Body of pancreas (tissue), 4 donors: Measurements from ENCODE around the gene HTT. TPM values are rescaled to one million over a fixed set of nuclear protein-coding genes. Genes with fewer than 3 reads are reported as not detected.

Experiments
- ATAC-seq: fragments of 150-250 bp; one replicate; pipeline ENCODE4 v1.9.1; 2016
- DNase-seq, 4 donors: peaks; one replicate each; pipeline ENCODE4 v3.0.0-alpha.2; 2019
- H3K27ac ChIP-seq, 4 donors: fragments of 200-600 bp; sonication (generic); 1 replicate in 3 of 4; 2 replicates in 1 of 4; pipeline versions ENCODE4 v1.5.1 to v1.6.1; 2016 to 2019; ENCODE audit warnings: mild to moderate bottlenecking in 1 of 4, mixed read lengths in 1 of 4, moderate library complexity in 1 of 4
- H3K27me3 ChIP-seq, 2 donors: fragments of 200-600 bp; sonication (generic); one replicate each; pipeline ENCODE4 v1.6.0; 2016; ENCODE audit warnings: mild to moderate bottlenecking in 1 of 2
- H3K36me3 ChIP-seq, 2 donors: fragments of 200-600 bp; sonication (generic); replicated peaks in 1 of 2; 2 replicates each; pipeline ENCODE4 v1.5.1; 2016; ENCODE audit warnings: low read depth in 2 of 2; ENCODE audit not compliant: insufficient read depth in 1 of 2
- H3K4me1 ChIP-seq: fragments of 200-600 bp; sonication (generic); one replicate; pipeline ENCODE4 v1.6.0; 2016
- H3K4me3 ChIP-seq, 2 donors: fragments of 200-600 bp; sonication (generic); 1 replicate in 1 of 2; 2 replicates in 1 of 2; pipeline ENCODE4 v1.5.1; 2016 to 2019
- H3K9me3 ChIP-seq, 3 donors: fragments of 200-600 bp; sonication (generic); 1 replicate in 2 of 3; 2 replicates in 1 of 3; pipeline ENCODE4 v1.5.1; 2016
- CTCF ChIP-seq, 7 experiments: fragments of 450-650 bp in 4 of 7; fragments of 200-600 bp in 3 of 7; sonication (generic) in 3 of 7; IDR thresholded peaks; one replicate each; pipeline ENCODE4 v1.5.1; 2016 to 2019; ENCODE audit warnings: antibody characterized with exemption in 7 of 7
- POLR2A ChIP-seq, 3 donors: fragments of 450-650 bp; IDR thresholded peaks; one replicate each; pipeline ENCODE4 v1.6.1; 2016; ENCODE audit warnings: antibody characterized with exemption in 3 of 3, mild to moderate bottlenecking in 2 of 3
- WGBS, 2 donors: methylation state at CpG; one replicate each; pipeline ENCODE4 v1.1.5; 2017; 5-methylcytosine and 5-hydroxymethylcytosine counted together
- intact Hi-C: fragments of 100-400 bp; cut with DNase I; formaldehyde crosslinking; loops from one replicate; pipeline ENCODE4 v1.15.1; 2023
- total RNA-seq, 2 donors: library from RNA; depleted of rRNA; stranded (reverse); fragments of >200 nt; gene quantifications; one replicate each; pipeline ENCODE4 v1.1.0, GENCODE V29; 2016

The HTT gene
- total RNA-seq, 2 donors from 2014 or later, result 40.5 to 115 TPM

DNA sequence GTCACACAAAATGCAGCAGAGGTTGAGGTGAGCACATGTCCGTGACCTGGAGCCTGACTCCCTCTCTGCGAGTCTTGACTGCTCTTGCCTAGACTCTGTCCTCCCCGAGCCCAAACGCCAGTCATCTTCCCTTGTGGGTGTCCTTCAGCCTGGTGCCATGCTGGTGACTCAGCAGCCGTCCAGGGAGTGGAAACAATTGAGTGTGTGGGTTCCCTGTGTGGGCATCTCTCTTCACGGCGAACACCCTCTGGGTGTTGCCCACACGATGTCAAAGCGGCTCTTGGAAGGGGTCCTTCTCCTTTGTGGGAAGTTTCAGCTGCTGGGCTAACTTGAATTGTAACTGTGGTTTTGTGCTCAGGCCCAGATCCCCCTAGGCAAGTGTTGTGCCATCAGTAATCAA, 157.0 kb downstream of the HTT start:
- DNase-seq (no peak), ATAC-seq (no peak)
- Histone ChIP-seq H3K36me3 (peaks cover 28 to 60% of the 10 kb centered on the region in 2 donors), H3K4me3 (no peak overlapping the region), H3K4me1 (peaks cover 22% of the 10 kb centered on the region), H3K9me3 (no peaks in the 10 kb centered on the region), H3K27me3 (no peaks in the 10 kb centered on the region), H3K27ac (no peak overlapping the region)
- TF ChIP-seq CTCF (IDR thresholded peaks at IDR 0.05) (no peak), POLR2A (IDR thresholded peaks at IDR 0.05) (no peak)
- intact Hi-C loops, result no loop called here
- 79 to 88% methylated on average over 9 of the region's 9 CpGs for WGBS, 2 donors

DNA sequence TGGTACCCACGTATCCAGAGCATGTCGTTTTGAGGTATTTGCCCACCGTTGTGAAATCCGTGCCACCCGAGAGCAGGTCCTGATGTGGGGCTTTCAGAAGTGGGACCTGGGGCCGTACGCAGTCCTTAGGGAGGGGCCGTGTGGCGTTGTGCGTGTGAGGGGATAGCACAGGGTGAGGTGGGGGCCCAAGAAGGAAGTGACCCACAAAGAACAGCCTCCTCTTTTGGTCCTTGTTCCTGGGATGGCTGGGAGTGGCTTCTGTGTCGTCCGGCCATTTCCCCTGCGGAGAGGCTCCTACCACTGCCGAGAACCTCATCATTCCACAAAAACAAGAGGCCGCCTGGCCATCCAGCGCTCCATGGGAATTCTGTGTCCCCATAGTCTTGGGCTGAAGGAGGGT, 157.5 kb downstream of the HTT start:
- TF ChIP-seq POLR2A (IDR thresholded peaks at IDR 0.05), result no peak
- TF ChIP-seq CTCF (IDR thresholded peaks at IDR 0.05), result no peak
- Histone ChIP-seq H3K27ac (no peak overlapping the region), H3K9me3 (no peaks in the 10 kb centered on the region), H3K27me3 (no peaks in the 10 kb centered on the region), H3K4me1 (peaks cover 19% of the 10 kb centered on the region), H3K4me3 (no peak overlapping the region), H3K36me3 (peaks cover 28 to 63% of the 10 kb centered on the region in 2 donors)
- intact Hi-C loops, result no loop called here
- DNase-seq (no peak), ATAC-seq (no peak)
- 87 to 91% methylated on average over 12 to 16 of the region's 16 CpGs for WGBS, 2 donors

- peaks cover 28 to 62% of the 10 kb centered on the region in 2 donors for H3K36me3 ChIP-seq
- H3K9me3 ChIP-seq, result no peaks in the 10 kb centered on the region
- no peaks in the 10 kb centered on the region for H3K27me3 ChIP-seq
- intact Hi-C loops, result no loop called here
- WGBS, 2 donors, result 76 to 90% methylated on average over 4 to 12 of the region's 15 CpGs
- peak overlapping the region in 2 of 4 donors; percentile 33 to 34 for H3K27ac ChIP-seq
- ATAC-seq, result no peak
- no peak for DNase-seq
- H3K4me3 ChIP-seq, result no peak overlapping the region
- TF ChIP-seq CTCF (IDR thresholded peaks at IDR 0.05), result no peak
- no peak for TF ChIP-seq POLR2A (IDR thresholded peaks at IDR 0.05)
- H3K4me1 ChIP-seq, result peaks cover 24% of the 10 kb centered on the region
These were observed 158.4 kb downstream of the HTT start for GRCh38 chr4:3232871-3233271.

DNA sequence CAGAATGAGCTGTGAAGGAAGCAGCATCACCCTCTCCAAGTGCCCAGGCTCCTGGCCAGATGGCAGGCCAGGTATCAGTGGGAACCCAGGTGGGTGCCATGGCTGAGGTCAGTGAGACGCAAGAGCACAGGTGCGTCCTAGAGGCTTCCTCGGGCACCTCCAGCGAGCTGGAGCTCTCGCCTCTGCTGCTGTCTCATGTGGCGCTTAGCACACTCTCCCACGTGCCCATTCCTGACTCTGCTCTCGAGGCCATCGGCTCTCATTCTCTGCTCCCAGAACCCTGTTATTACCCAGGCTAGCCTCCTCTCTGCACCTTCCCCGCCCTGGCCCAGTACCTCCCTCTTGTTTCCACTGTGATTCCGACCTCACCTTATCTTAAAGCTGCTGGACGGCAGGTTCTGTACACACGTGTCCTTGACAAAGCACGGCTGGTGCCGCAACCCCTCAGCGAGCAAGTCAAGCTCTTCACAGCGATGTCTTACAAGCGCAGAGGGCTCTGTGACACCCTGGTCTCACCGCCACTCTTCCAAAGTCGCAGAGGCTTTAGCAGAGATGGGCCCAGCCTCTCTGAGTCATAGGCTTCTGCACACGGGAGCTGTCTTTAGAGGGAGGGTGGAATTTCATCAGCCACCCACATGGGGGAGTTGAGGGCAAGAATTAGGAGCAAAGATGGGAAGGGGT, 159.1 kb downstream of the HTT start:
- intact Hi-C loops, result no loop called here
- Histone ChIP-seq H3K4me1 (peaks cover 31% of the 10 kb centered on the region), H3K9me3 (no peaks in the 10 kb centered on the region), H3K4me3 (no peak overlapping the region), H3K27ac (peak overlapping the region in 2 of 4 donors; percentile 33 to 34), H3K27me3 (no peaks in the 10 kb centered on the region), H3K36me3 (peaks cover 28 to 57% of the 10 kb centered on the region in 2 donors)
- ATAC-seq (peak; percentile 54), DNase-seq (peak in 3 of 4 donors; percentile 43 to 68 (median 49))
- TF ChIP-seq POLR2A (IDR thresholded peaks at IDR 0.05) (no peak), CTCF (IDR thresholded peaks at IDR 0.05) (no peak)
- 47 to 50% methylated on average over 15 to 21 of the region's 21 CpGs for WGBS, 2 donors
